Peyer's patch (tissue), 4 donors: ENCODE measurements around the gene RTTN. TPM values are rescaled to one million over a fixed set of nuclear protein-coding genes. Genes with fewer than 3 reads are reported as not detected.

ENCODE experiments used
- DNase-seq, 3 donors: peaks; one replicate each; pipeline ENCODE4 v3.0.0-alpha.2; 2017 to 2019
- H3K27ac ChIP-seq, 4 donors: fragments of 200-600 bp; sonication (generic); one replicate each; pipeline ENCODE4 v1.5.1; 2016 to 2019
- H3K27me3 ChIP-seq, 2 donors: fragments of 200-600 bp; sonication (generic); one replicate each; pipeline ENCODE4 v1.5.1; 2019
- H3K36me3 ChIP-seq, 3 donors: fragments of 200-600 bp; sonication (generic); one replicate each; pipeline ENCODE4 v1.5.1; 2016 to 2019
- H3K4me1 ChIP-seq, 4 donors: fragments of 200-600 bp; sonication (generic); one replicate each; pipeline ENCODE4 v1.5.1; 2016 to 2019
- H3K4me3 ChIP-seq, 4 donors: fragments of 200-600 bp; sonication (generic); 1 replicate in 3 of 4; 2 replicates in 1 of 4; pipeline ENCODE4 v1.5.1; 2016 to 2019; ENCODE audit warnings: mild to moderate bottlenecking in 1 of 4
- H3K9me3 ChIP-seq, 4 donors: fragments of 200-600 bp; sonication (generic); one replicate each; pipeline ENCODE4 v1.5.1; 2016 to 2019; ENCODE audit warnings: mild to moderate bottlenecking in 1 of 4
- POLR2A ChIP-seq, 2 donors: fragments of 450-650 bp; IDR thresholded peaks; one replicate each; pipeline ENCODE4 v1.5.1; 2017; ENCODE audit warnings: antibody characterized with exemption in 2 of 2, mild to moderate bottlenecking in 2 of 2, moderate library complexity in 2 of 2
- total RNA-seq, 4 donors: library from RNA; depleted of rRNA; stranded (reverse); fragments of >200 nt; gene quantifications; one replicate each; pipeline ENCODE4 v1.1.0, GENCODE V29; 2016
- TF ChIP-seq, protein P1 (sequence below), 6 experiments: fragments of 450-650 bp in 4 of 6; fragments of 200-600 bp in 2 of 6; sonication (generic) in 1 of 6; IDR thresholded peaks; one replicate each; pipeline ENCODE4 v1.5.1; 2017 to 2019; ENCODE audit warnings: antibody characterized with exemption in 6 of 6, mild to moderate bottlenecking in 3 of 6, moderate library complexity in 1 of 6

Gene RTTN
- total RNA-seq, 4 donors from 2014 or later, result 15.3 to 28.1 (median 22.2) TPM

GRCh38 chr18:70089858-70090257 is 115.6 kb downstream of the RTTN start:
- Histone ChIP-seq H3K27ac (no peak overlapping the region), H3K27me3 (no peaks in the 10 kb centered on the region), H3K9me3 (no peaks in the 10 kb centered on the region), H3K4me1 (no peaks in the 10 kb centered on the region), H3K4me3 (no peak overlapping the region), H3K36me3 (peaks cover 0 to 7% (median 0%) of the 10 kb centered on the region in 3 donors)
- no peak for DNase-seq
- TF ChIP-seq, protein P1, sequence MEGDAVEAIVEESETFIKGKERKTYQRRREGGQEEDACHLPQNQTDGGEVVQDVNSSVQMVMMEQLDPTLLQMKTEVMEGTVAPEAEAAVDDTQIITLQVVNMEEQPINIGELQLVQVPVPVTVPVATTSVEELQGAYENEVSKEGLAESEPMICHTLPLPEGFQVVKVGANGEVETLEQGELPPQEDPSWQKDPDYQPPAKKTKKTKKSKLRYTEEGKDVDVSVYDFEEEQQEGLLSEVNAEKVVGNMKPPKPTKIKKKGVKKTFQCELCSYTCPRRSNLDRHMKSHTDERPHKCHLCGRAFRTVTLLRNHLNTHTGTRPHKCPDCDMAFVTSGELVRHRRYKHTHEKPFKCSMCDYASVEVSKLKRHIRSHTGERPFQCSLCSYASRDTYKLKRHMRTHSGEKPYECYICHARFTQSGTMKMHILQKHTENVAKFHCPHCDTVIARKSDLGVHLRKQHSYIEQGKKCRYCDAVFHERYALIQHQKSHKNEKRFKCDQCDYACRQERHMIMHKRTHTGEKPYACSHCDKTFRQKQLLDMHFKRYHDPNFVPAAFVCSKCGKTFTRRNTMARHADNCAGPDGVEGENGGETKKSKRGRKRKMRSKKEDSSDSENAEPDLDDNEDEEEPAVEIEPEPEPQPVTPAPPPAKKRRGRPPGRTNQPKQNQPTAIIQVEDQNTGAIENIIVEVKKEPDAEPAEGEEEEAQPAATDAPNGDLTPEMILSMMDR (IDR thresholded peaks at IDR 0.05), result no peak

GRCh38 chr18:70086085-70086484 is 119.4 kb downstream of the RTTN start:
- Histone ChIP-seq H3K4me3 (no peak overlapping the region), H3K4me1 (no peaks in the 10 kb centered on the region), H3K27ac (no peak overlapping the region), H3K36me3 (no peaks in the 10 kb centered on the region), H3K9me3 (no peaks in the 10 kb centered on the region), H3K27me3 (no peaks in the 10 kb centered on the region)
- DNase-seq, result no peak
- no peak for TF ChIP-seq POLR2A (IDR thresholded peaks at IDR 0.05)
- TF ChIP-seq, protein P1 (IDR thresholded peaks at IDR 0.05), result no peak

GRCh38 chr18:70085641-70086040 is 119.8 kb downstream of the RTTN start:
- Histone ChIP-seq H3K4me1 (no peaks in the 10 kb centered on the region), H3K27ac (no peak overlapping the region), H3K36me3 (no peaks in the 10 kb centered on the region), H3K27me3 (no peaks in the 10 kb centered on the region), H3K4me3 (no peak overlapping the region), H3K9me3 (no peaks in the 10 kb centered on the region)
- DNase-seq, result no peak
- TF ChIP-seq, protein P1 (IDR thresholded peaks at IDR 0.05), result no peak
- no peak for TF ChIP-seq POLR2A (IDR thresholded peaks at IDR 0.05)

- DNase-seq, result no peak
- Histone ChIP-seq H3K4me1 (no peaks in the 10 kb centered on the region), H3K36me3 (no peaks in the 10 kb centered on the region), H3K27ac (no peak overlapping the region), H3K27me3 (no peaks in the 10 kb centered on the region), H3K9me3 (no peaks in the 10 kb centered on the region), H3K4me3 (no peak overlapping the region)
- no peak for TF ChIP-seq POLR2A (IDR thresholded peaks at IDR 0.05)
- TF ChIP-seq, protein P1 (IDR thresholded peaks at IDR 0.05), result no peak
Measured at GRCh38 chr18:70082430-70082829, 123.1 kb downstream of the RTTN start.

DNA sequence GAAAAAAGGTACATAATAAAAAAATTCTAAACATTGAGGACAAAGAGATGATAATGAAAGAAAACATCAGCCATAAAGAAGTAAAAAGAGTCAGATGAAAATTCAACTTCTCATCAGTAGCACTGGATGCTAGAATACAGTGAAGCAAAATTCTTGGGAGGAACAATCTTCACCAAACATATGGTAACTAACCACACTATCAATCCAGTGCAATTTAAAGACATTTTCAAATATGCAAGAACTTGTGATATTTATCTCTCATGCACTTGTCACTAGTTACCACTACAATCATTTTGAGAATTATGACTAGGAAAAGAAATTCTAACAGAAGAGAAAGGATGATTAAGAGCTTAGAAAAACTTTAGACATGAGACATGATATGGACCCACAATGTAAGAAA is 127.4 kb downstream of the RTTN start:
- Histone ChIP-seq H3K27me3 (no peaks in the 10 kb centered on the region), H3K4me3 (no peak overlapping the region), H3K9me3 (no peaks in the 10 kb centered on the region), H3K36me3 (no peaks in the 10 kb centered on the region), H3K4me1 (no peaks in the 10 kb centered on the region), H3K27ac (no peak overlapping the region)
- DNase-seq, result no peak
- TF ChIP-seq POLR2A (IDR thresholded peaks at IDR 0.05), result no peak
- TF ChIP-seq, protein P1 (IDR thresholded peaks at IDR 0.05), result no peak

DNA sequence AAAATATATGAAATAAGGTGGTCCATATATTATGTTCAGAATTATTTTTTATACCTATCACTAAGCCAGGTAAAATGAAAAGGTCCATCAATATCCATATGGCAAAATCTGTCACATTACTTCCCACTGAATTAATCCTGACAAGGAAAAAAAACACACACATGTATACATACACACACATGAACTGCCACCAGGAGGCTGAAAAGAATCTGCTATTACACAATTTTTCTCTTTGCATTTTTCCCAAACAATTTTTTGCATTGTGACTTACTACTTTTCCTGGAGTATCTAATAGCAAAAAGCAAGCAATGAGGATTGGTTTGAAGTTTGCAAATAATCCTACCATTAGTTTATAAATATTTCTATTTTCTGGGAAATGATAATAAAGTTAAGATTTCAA is 129.6 kb downstream of the RTTN start:
- Histone ChIP-seq H3K9me3 (no peaks in the 10 kb centered on the region), H3K4me1 (no peaks in the 10 kb centered on the region), H3K27me3 (no peaks in the 10 kb centered on the region), H3K27ac (no peak overlapping the region), H3K4me3 (no peak overlapping the region), H3K36me3 (no peaks in the 10 kb centered on the region)
- no peak for TF ChIP-seq POLR2A (IDR thresholded peaks at IDR 0.05)
- TF ChIP-seq, protein P1 (IDR thresholded peaks at IDR 0.05), result no peak
- DNase-seq, result no peak
